GM12878 (cell line): ENCODE measurements around the gene PBOV1. TPM values are rescaled to one million over a fixed set of nuclear protein-coding genes. Genes with fewer than 3 reads are reported as not detected.

Experiments used
- ATAC-seq: fragments of 200-7000 bp; cut with Tn5 transposase; 3 replicates; pipeline ENCODE4 v1.9.1; 2020; ENCODE audit warnings: mild to moderate bottlenecking, moderate library complexity
- BruUV-seq: library from RNA; stranded (reverse); fragments of 400-500 nt; replicated peaks from 2 replicates; lab custom pipeline; 2021; lab: Mats Ljungman, UMichigan
- CTCF ChIA-PET: fragments of 300-600 bp; sonication (Branson Sonifier 250); formaldehyde crosslinking; extraction: SDS; loops from one replicate; lab custom pipeline; 2021; ENCODE audit warnings: inconsistent platforms; lab: Yijun Ruan, JAX
- POLR2A ChIA-PET: fragments of 350-600 bp; formaldehyde crosslinking; extraction: SDS; loops from one replicate; lab custom pipeline; 2021; ENCODE audit warnings: inconsistent platforms; lab: Charles Lee
- RAD21 ChIA-PET: fragments of 300-600 bp; sonication (Branson Sonifier 250); formaldehyde crosslinking; loops from one replicate; lab custom pipeline; 2023; ENCODE audit warnings: antibody characterized with exemption; ENCODE audit not compliant: unreplicated experiment; lab: Charles Lee
- SMC1A ChIA-PET: fragments of 300-600 bp; sonication (Branson Sonifier 250); formaldehyde crosslinking; loops from one replicate; lab custom pipeline; 2023; ENCODE audit not compliant: unreplicated experiment, uncharacterized antibody; lab: Charles Lee
- DNase-seq: peaks from one replicate; pipeline ENCODE4 v3.0.0-alpha.2; 2011; ENCODE audit warnings: low read depth, low spot score
- FAIRE-seq: peaks from 3 replicates; lab custom pipeline; 2011; peaks lifted over from hg19 to GRCh38; lab: Jason Lieb, UNC
- H2AFZ ChIP-seq: 2 replicates; pipeline ENCODE4 v1.6.0; 2011; ENCODE audit warnings: low read depth, low read length, control low read depth; ENCODE audit not compliant: control insufficient read depth
- H3K27ac ChIP-seq: 2 replicates; pipeline ENCODE4 v1.5.1; 2011; ENCODE audit warnings: control low read depth; ENCODE audit not compliant: control insufficient read depth, insufficient read depth
- H3K27me3 ChIP-seq, 2 experiments: replicated peaks in 1 of 2; 2 replicates each; pipeline versions ENCODE4 v1.6.0 to v1.6.1; 2011; ENCODE audit warnings: low read length in 1 of 2; ENCODE audit not compliant: control insufficient read depth in 2 of 2, insufficient read depth in 2 of 2
- H3K36me3 ChIP-seq, 2 experiments: 2 replicates each; pipeline ENCODE4 v1.5.1; 2011; ENCODE audit warnings: low read length in 1 of 2; ENCODE audit not compliant: control insufficient read depth in 2 of 2, insufficient read depth in 2 of 2
- H3K4me1 ChIP-seq: 2 replicates; pipeline ENCODE4 v1.6.1; 2011; ENCODE audit warnings: mild to moderate bottlenecking, low read length, moderate library complexity, mixed read lengths; ENCODE audit not compliant: control insufficient read depth, insufficient read depth
- H3K4me2 ChIP-seq: 2 replicates; pipeline ENCODE4 v1.6.0; 2011; ENCODE audit warnings: control low read depth; ENCODE audit not compliant: control insufficient read depth, insufficient read depth
- H3K4me3 ChIP-seq: fragments of 200-600 bp; sonication (generic); 2 replicates; pipeline ENCODE4 v1.5.1; 2016
- H3K79me2 ChIP-seq: 2 replicates; pipeline ENCODE4 v1.6.0; 2011; ENCODE audit warnings: low read length; ENCODE audit not compliant: control insufficient read depth, insufficient read depth
- H3K9ac ChIP-seq: 2 replicates; pipeline ENCODE4 v1.8.0; 2011; ENCODE audit warnings: low read length, control low read depth, mixed read lengths; ENCODE audit not compliant: control insufficient read depth, insufficient read depth
- H3K9me3 ChIP-seq: replicated peaks from 3 replicates; pipeline ENCODE4 v1.5.1; 2011; ENCODE audit warnings: mild to moderate bottlenecking, low read length; ENCODE audit not compliant: control insufficient read depth, insufficient read depth
- H4K20me1 ChIP-seq: 2 replicates; pipeline ENCODE4 v1.6.0; 2011; ENCODE audit not compliant: control insufficient read depth, insufficient read depth
- BHLHE40 ChIP-seq, 2 experiments: fragments of 450-650 bp in 1 of 2; IDR thresholded peaks; 2 replicates each; pipeline ENCODE4 v1.6.1; 2011 to 2017; ENCODE audit warnings: low read depth in 2 of 2, borderline replicate concordance in 1 of 2, improper control_type of control experiment in 1 of 2, low read length in 1 of 2, mild to moderate bottlenecking in 1 of 2
- CREM ChIP-seq: IDR thresholded peaks from 2 replicates; pipeline ENCODE4 v1.6.1; 2014; ENCODE audit warnings: antibody characterized with exemption, low read depth
- EP300 ChIP-seq, 2 experiments: fragments of 150-350 bp in 1 of 2; IDR thresholded peaks; 2 replicates each; pipeline ENCODE4 v1.6.1; 2011 to 2012; ENCODE audit warnings: low read depth in 2 of 2, low read length in 2 of 2, borderline replicate concordance in 1 of 2, improper control_type of control experiment in 1 of 2, inconsistent platforms in 1 of 2; ENCODE audit not compliant: control insufficient read depth in 1 of 2
- EZH2 ChIP-seq: IDR thresholded peaks from 2 replicates; pipeline ENCODE4 v1.6.1; 2012; ENCODE audit warnings: low read depth, mild to moderate bottlenecking, control low read depth, inconsistent platforms, low read length, borderline replicate concordance; ENCODE audit not compliant: control insufficient read depth
- FOXK2 ChIP-seq: fragments of 450-650 bp; IDR thresholded peaks from 2 replicates; pipeline ENCODE4 v1.6.1; 2017; ENCODE audit warnings: mild to moderate bottlenecking, moderate library complexity
- KAT2A ChIP-seq: conservative IDR thresholded peaks from 2 replicates; pipeline ENCODE4 v1.6.1; 2011; ENCODE audit warnings: low read depth, low read length; ENCODE audit not compliant: control insufficient read depth
- NFIC ChIP-seq: IDR thresholded peaks from 2 replicates; pipeline ENCODE4 v1.6.1; 2012; ENCODE audit warnings: low read depth, mild to moderate bottlenecking, inconsistent platforms, low read length, moderate library complexity
- POU2F2 ChIP-seq: IDR thresholded peaks from 3 replicates; pipeline ENCODE4 v1.6.1; 2011; ENCODE audit warnings: low read depth, mild to moderate bottlenecking, low read length, borderline replicate concordance
- SMAD5 ChIP-seq: IDR thresholded peaks from 2 replicates; pipeline ENCODE4 v1.6.1; 2016; ENCODE audit warnings: antibody characterized with exemption, low read depth
- TCF3 ChIP-seq: IDR thresholded peaks from 2 replicates; pipeline ENCODE4 v1.6.1; 2012; ENCODE audit warnings: low read depth, mild to moderate bottlenecking, low read length, borderline replicate concordance; ENCODE audit not compliant: insufficient read depth
- ZBTB40 ChIP-seq: fragments of 450-650 bp; IDR thresholded peaks from 2 replicates; pipeline ENCODE4 v1.6.1; 2016; ENCODE audit warnings: mild to moderate bottlenecking, moderate library complexity, borderline replicate concordance
- ZNF687 ChIP-seq: fragments of 450-650 bp; IDR thresholded peaks from 2 replicates; pipeline ENCODE4 v1.6.1; 2017; ENCODE audit warnings: mild to moderate bottlenecking, moderate library complexity
- WGBS: methylation state at CpG from one replicate; pipeline ENCODE4 v1.1.6; 2016; ENCODE audit warnings: low lambda C conversion rate; ENCODE audit not compliant: insufficient replicate concordance, insufficient coverage; ENCODE audit errors: missing lambda C conversion rate; 5-methylcytosine and 5-hydroxymethylcytosine counted together
- in situ Hi-C: fragments of 300-500 bp; cut with MboI; formaldehyde crosslinking; loops from 9 replicates; pipeline ENCODE4 v1.14.3; 2018; ENCODE audit warnings: mixed read lengths
- intact Hi-C: fragments of 100-400 bp; cut with micrococcal nuclease; formaldehyde crosslinking; loops from one replicate; pipeline ENCODE4 v1.14.2; 2022; ENCODE audit not compliant: unreplicated experiment
- polyA plus RNA-seq, 11 experiments: library from polyadenylated mRNA; depleted of rRNA in 4 of 11; unstranded in 6 of 11; stranded (reverse) in 5 of 11; fragments of >200 nt; fragmentation: Nextera tagmentation in 4 of 11; fragmentation: Illumina TruSeq in 1 of 11; extraction: Ambion mirVana in 4 of 11; extraction: Trizol in 1 of 11; gene quantifications; 1 replicate in 1 of 11; 2 replicates in 10 of 11; pipeline versions ENCODE4 v1.2.1 to v1.2.3, GENCODE V29; 2011 to 2016; ENCODE audit warnings: inconsistent platforms in 2 of 11, missing spikeins in 2 of 11, low read depth in 1 of 11
- total RNA-seq, 4 experiments: library from RNA; depleted of rRNA in 3 of 4; stranded (reverse); fragments of >200 nt in 3 of 4; fragmentation: Illumina TruSeq in 1 of 4; extraction: Trizol in 1 of 4; gene quantifications; 2 replicates each; pipeline versions ENCODE4 v1.2.1 to v1.2.3, GENCODE V29; 2013 to 2021
- TF ChIP-seq, protein P1 (sequence below): IDR thresholded peaks from 2 replicates; pipeline ENCODE4 v1.6.1; 2011; ENCODE audit warnings: borderline replicate concordance, low read depth, mild to moderate bottlenecking, moderate library complexity, low read length; ENCODE audit not compliant: insufficient read depth, poor library complexity, severe bottlenecking

Gene PBOV1
- total and polyA plus RNA-seq, 10 of the 15 experiments (the other 5 are each of a cell fraction or from before 2014, with no cell fraction given) = not detected

GRCh38 chr6:138257638-138258040 is 39.3 kb upstream of the PBOV1 start:
- CTCF ChIA-PET = no interaction called here
- Histone ChIP-seq H2AFZ (no peak overlapping the region), H4K20me1 (no peaks in the 10 kb centered on the region), H3K36me3 (no peaks in the 10 kb centered on the region), H3K27me3 (peaks cover 0 to under 1% of the 10 kb centered on the region in 2 experiments; a peak in 2 of 4 replicates), H3K4me1 (no peaks in the 10 kb centered on the region), H3K79me2 (no peaks in the 10 kb centered on the region), H3K27ac (no peak overlapping the region)
- no TSS peak for BruUV-seq
- POLR2A ChIA-PET = no interaction called here
- SMC1A ChIA-PET = interaction anchor here (0.6 to 1.2 kb wide), 2 partner anchors 46 to 133 kb away, joined by 3 read pairs; no protein-coding TSS in a partner anchor
- RAD21 ChIA-PET = no interaction called here
- ATAC-seq (no peak), FAIRE-seq (no peak), DNase-seq (no peak)
- TF ChIP-seq SMAD5 (no peak), CREM (no peak), BHLHE40 (IDR thresholded peaks at IDR 0.05; ENCODE audit: borderline replicate concordance in 1 of 2, low read depth in 2 of 2, low read length in 1 of 2) (no peak), EP300 (IDR thresholded peaks at IDR 0.05; ENCODE audit: borderline replicate concordance in 1 of 2, control insufficient read depth in 1 of 2, low read depth in 2 of 2, low read length in 2 of 2) (no peak), EZH2 (no peak), NFIC (no peak), TCF3 (no peak), ZBTB40 (no peak), ZNF687 (no peak), POU2F2 (no peak), FOXK2 (no peak), KAT2A (no peak)
- TF ChIP-seq, protein P1, sequence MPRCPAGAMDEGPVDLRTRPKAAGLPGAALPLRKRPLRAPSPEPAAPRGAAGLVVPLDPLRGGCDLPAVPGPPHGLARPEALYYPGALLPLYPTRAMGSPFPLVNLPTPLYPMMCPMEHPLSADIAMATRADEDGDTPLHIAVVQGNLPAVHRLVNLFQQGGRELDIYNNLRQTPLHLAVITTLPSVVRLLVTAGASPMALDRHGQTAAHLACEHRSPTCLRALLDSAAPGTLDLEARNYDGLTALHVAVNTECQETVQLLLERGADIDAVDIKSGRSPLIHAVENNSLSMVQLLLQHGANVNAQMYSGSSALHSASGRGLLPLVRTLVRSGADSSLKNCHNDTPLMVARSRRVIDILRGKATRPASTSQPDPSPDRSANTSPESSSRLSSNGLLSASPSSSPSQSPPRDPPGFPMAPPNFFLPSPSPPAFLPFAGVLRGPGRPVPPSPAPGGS = no peak
- TF ChIP-seq, all 136 proteins: peak for 0
- WGBS = 31% methylated on average over 1 of the region's 1 CpG
- intact Hi-C loops (no loop called here), in situ Hi-C loops (no loop called here)
- Histone ChIP-seq H3K4me2 (no peak overlapping the region), H3K9me3 (no peaks in the 10 kb centered on the region), H3K9ac (no peak overlapping the region), H3K4me3 (no peak overlapping the region)
